Measurements from ENCODE around the gene SUPT3H.

The SUPT3H gene

GRCh38 chr6:44956396-44956795, 421.3 kb downstream of the SUPT3H start:
- DNase-seq = no peak

- DNase-seq = no peak
Observed at GRCh38 chr6:44955145-44955544, 422.6 kb downstream of the SUPT3H start.

GRCh38 chr6:44954281-44954680, 423.5 kb downstream of the SUPT3H start:
- no peak for DNase-seq

DNA sequence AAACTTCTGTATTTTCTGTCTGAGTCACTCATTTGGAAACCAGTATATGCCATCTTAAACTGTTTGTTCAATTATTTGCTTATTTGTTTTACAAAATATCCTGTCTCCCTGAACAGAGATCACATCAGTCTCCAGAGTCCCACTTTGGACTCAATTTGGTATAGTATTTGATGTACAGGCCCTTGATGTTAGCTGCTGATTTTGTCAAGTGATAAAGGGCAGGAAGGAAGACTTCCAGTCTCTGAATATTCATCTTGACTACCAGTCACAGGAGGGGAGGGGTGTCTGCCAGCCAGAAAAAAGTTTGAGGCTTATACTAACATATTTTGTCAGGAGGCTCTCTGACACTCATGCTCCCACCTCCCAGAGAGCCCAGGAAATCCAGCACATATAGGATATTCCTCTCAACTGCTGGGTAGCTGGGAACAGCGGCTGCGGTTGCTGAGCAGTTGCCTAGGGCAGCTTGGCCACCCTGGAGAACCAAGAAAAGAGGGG, 426.4 kb downstream of the SUPT3H start:
- DNase-seq = peak in 1 of 51 donors; percentile 1

DNA sequence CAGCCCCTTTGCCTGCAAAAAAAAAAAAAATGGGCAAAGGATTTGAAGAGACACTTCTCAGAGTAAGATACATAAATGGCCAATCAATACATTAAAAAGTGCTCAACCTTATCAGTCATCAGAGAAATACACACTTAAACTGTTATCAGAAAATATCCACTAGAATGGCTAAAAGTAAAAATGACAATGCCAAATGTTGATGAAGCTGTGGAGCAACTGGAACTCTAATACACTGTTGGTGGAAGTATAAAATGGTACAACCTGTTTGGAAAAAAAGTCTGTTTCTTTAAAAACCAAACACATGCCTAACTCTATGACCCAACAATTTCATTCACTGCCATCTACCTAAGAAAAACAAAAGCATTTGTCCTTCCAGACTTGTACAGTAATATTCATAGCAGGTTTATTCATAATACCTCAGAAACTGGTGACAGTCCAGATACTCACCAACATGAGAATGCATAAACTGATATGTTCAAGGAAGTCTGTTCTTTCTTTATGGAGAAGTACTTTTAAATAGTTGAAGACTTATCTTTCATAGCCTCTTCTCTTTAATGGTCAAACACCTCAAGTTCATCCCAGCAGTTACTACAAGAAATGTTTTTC, 428.0 kb downstream of the SUPT3H start:
- DNase-seq = no peak

DNA sequence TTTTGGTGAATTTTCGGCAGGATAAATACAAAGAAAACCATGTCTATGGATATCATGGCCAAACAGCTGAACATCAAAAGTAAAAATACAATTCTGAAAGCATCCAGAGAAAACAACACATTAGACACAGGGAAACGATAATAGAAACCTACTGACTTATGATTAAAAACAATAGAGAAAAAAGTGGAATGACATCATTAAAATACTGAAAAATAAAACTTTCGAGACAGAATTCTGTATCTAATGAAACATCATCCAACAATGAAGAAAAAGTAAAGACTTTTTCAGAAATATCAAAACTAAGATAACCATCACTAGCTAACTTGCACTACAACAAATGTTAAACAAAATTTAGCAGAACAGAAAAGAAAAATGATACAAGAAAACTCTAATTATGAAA, 434.2 kb downstream of the SUPT3H start:
- no peak for DNase-seq

GRCh38 chr6:44942798-44943197, 434.9 kb downstream of the SUPT3H start:
- DNase-seq = no peak

DNA sequence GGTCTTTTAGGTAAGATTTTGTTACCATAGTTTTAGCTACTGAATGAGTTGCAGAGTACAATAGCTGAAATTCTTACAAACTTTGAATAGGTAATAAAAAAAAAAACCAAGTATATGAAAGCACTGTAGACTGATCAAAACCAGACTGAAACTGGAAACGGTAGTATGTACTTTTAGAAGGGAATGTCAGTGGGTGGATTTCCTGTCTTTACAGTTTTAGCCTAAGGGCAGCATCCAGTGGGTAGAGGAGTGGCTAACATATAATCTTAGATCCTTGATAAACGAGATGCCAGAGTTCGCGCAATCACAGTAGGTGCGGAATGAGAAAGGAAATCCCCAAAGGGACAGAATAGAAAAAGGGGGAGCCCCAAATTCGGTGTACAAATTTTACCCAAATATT, 435.5 kb downstream of the SUPT3H start:
- DNase-seq = no peak

GRCh38 chr6:44940367-44940766, 437.4 kb downstream of the SUPT3H start:
- no peak for DNase-seq

DNA sequence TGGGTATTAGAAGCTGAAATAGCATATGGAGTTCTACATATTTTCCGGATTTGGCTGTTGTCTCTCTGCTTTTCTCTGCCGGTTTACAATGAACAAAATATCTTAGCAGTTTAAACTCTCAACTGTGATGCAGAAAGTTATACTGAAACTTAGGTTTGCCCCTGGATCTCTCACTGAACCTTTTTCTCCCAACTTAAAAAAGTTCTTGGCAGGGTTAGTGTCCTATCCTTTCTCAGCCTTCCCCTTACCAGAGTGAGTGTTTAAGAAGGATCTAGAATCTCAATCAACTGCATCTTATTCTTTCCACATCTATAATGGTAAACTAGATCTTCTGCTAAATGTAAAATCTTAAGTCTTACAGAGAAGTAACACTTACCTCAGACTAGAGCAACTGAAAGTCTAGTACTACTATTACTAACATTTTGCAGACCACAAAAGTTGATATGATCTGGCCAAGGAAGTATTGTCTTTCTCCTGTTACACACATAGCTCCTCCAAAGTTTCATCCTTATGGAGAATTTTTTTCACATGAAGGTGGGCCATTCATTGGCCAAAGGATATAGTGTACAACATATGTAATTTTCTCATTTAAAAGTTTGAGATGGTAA, 441.9 kb downstream of the SUPT3H start:
- DNase-seq = no peak

GRCh38 chr6:44933108-44933507, 444.6 kb downstream of the SUPT3H start:
- DNase-seq = no peak

GRCh38 chr6:44932651-44933091, 445.1 kb downstream of the SUPT3H start:
- DNase-seq = no peak

- no peak for DNase-seq
Observed at GRCh38 chr6:44931385-44931784, 446.3 kb downstream of the SUPT3H start.

GRCh38 chr6:44926556-44926955, 451.2 kb downstream of the SUPT3H start:
- no peak for DNase-seq

DNA sequence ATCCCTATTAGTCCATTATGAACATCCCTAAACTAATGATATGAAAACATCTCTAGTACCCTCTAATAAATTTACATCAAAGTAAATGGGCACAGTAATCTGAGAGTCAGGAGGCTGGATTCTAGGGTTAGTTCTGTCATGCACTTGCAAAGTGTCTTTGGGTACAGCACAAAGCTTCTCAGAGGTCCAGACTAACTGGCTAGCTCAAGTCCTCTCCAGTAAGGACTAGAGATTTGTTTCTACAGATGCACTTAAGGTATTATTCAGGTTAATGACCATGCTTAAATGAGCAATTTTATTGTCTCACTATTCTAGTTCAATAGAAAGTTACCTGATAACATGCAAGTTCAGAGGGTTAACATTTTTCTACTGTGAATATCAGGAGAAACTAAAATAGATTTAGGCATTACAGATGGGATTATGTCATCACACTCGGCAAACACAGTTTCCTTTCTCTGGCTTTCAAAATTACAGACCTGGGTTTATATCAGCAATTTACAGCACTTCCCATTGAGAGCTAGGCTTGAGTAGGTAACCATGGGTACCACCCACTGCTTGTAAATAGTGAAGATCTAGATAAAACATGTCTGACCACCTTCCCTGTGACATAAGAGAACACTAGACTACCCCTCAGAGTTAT, 452.5 kb downstream of the SUPT3H start:
- no peak for DNase-seq

DNA sequence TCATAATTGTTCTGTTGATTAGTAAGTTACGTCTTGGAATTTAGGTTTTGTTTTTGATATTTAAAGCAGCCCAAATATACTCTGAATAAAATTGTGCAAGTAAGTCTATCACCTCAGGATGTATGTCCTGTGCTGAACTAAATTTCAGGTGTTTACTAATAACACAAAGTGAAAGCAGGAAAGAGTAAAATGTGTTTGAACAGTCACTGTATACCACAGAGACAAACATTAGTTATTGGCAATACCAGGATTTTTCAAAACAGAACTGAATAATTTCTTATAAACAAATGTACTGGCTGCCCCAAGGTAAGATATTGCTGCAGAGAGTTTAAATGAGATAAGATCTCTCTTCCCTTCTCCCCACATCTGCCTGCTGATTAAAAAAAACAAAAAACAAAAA, 454.3 kb downstream of the SUPT3H start:
- no peak for DNase-seq

DNA sequence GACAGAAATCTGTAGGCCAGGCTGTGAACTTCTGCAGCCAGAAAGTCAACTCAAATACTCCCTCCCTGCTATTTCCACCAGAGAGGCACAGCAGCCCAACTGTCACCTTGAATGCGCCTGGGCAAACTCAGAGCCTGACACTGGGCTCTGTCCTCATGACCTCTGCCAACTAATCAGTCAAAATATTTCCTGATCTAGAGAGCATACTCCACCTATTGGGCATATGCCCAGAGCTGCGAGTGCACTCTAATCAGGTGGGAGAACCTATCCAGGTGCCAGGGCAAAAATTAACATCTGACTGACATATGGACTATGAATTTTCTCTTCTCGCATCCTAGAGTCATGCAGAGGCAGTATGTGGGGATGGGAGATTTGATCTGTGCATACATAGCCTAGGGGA, 455.9 kb downstream of the SUPT3H start:
- DNase-seq = no peak

- no peak for DNase-seq
Observed at GRCh38 chr6:44920952-44921491, 456.7 kb downstream of the SUPT3H start.

DNA sequence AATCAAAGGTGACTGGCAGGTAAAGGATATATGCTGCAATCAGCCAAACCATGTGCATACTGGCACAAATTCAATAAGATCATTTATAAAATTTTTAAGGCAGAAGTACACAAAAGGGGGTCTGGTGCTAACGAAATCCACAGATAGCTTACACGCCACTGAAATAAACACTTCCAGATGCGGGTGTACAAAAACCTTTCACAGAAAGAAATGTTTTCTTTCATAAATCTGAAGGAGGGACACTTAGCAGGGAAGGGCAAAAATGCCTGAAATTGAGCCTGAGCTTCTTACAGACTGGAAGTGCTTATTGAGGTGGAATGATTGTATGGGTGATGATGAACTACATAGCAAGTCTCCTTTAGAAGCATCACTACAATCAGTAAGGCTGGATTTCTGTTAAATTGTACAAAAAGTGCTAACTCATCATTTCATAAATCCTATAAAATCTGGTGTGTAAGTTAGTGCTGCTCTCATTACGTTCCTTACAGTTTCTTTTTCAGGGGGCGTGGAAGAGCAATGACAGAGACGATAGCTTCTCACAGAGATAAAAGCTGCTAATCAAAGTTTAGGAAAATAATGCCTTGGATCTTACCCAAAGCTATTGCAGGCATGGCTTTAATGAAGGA, 458.9 kb downstream of the SUPT3H start:
- DNase-seq = no peak

DNA sequence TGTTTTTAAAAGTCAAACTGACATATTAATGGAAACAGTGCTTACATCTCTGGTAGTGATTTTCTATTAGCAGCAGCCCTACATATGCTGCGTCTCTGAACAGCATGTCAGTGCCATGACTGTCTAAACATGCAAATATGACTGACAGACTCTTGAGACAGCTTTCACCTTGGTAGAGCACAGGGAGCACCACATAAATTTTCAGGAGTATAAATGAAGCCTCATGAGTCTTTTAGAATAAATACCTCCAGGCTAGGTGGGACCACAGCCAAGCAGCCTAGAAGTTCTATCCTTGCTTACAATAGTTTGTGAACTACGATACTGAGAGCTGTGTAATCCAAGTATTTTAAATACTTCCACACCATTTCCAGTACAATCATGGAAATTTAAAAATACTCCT, 460.3 kb downstream of the SUPT3H start:
- no peak for DNase-seq

DNA sequence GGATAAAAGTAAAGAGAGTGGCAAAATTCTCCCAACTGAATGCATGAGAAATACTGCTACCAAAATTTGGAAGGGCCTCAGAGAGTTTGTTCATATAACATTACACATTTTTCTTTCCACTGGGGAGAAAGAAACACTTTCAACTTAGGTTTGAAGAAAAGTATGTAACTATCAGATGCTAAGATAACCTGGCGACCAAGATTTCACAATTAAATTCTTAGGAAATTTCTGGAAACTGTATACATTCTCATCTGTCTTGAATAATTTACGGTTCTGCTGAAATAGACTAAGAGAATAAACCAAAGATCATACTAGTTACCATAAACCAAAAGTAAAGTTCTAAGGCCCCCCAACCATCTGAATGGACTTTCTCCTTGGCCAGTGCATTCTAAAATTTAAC, 462.6 kb downstream of the SUPT3H start:
- DNase-seq = no peak

- DNase-seq = no peak
Observed at GRCh38 chr6:44914141-44914540, 463.6 kb downstream of the SUPT3H start.

All from hypothalamus (tissue), 51 donors.